T-helper 17 cell (primary cell): ENCODE data around the gene KLC3. TPM values are rescaled to one million over a fixed set of nuclear protein-coding genes. Genes with fewer than 3 reads are reported as not detected.
"Not testable (repeated sequence)": the region's sequence is repeated elsewhere in the genome, so short reads cannot be mapped to it uniquely, and the experiment has no call there.

Experiments
- ATAC-seq: fragments of 150-1000 bp; cut with Tn5 transposase; 2 replicates; pipeline ENCODE4 v1.10.0; 2021; ENCODE audit warnings: mild to moderate bottlenecking, moderate library complexity
- DNase-seq, 3 donors: peaks; one replicate each; pipeline versions ENCODE4 v3.0.0 to v3.0.0-alpha.2; 2020 to 2021
- H3K9me3 ChIP-seq: one replicate; pipeline ENCODE4 v1.7.0; 2013; ENCODE audit warnings: low read length, mild to moderate bottlenecking; ENCODE audit not compliant: control insufficient read depth, poor library complexity, severe bottlenecking
- H3K27ac Mint-ChIP-seq: one replicate; pipeline ENCODE4 v1.8.0; 2022; ENCODE audit warnings: mild to moderate bottlenecking, moderate library complexity, mixed read lengths
- H3K27me3 Mint-ChIP-seq: one replicate; pipeline ENCODE4 v1.8.0; 2022; ENCODE audit warnings: mixed read lengths
- H3K36me3 Mint-ChIP-seq: one replicate; pipeline ENCODE4 v1.8.0; 2022; ENCODE audit warnings: low read depth, mixed read lengths
- H3K4me1 Mint-ChIP-seq: one replicate; pipeline ENCODE4 v1.8.0; 2022; ENCODE audit warnings: mild to moderate bottlenecking, mixed read lengths
- H3K4me3 Mint-ChIP-seq: one replicate; pipeline ENCODE4 v1.8.0; 2022; ENCODE audit warnings: mild to moderate bottlenecking, moderate library complexity, mixed read lengths
- total RNA-seq, 4 donors: library from RNA in 2 of 4; stranded (reverse) in 2 of 4; gene quantifications; one replicate each; pipeline ENCODE4 v1.2.3 and lab custom pipeline; 2022 to 2026

The KLC3 gene
- total RNA-seq, 2 donors from 2014 or later: not detected

- Mint-ChIP-seq H3K27me3 (no peaks in the 10 kb centered on the region), H3K27ac (no peak overlapping the region), H3K4me3 (no peak overlapping the region), H3K36me3 (no peaks in the 10 kb centered on the region), H3K4me1 (peaks cover 6% of the 10 kb centered on the region)
- DNase-seq: no peak
- ATAC-seq: no peak
- no peaks in the 10 kb centered on the region for H3K9me3 ChIP-seq
These were observed 35.1 kb upstream of the KLC3 start for GRCh38 chr19:45305421-45305820.

- H3K4me1 Mint-ChIP-seq: peaks cover 6% of the 10 kb centered on the region
- DNase-seq (no peak), ATAC-seq (no peak)
- no peaks in the 10 kb centered on the region for H3K36me3 Mint-ChIP-seq
- no peaks in the 10 kb centered on the region for H3K27me3 Mint-ChIP-seq
- H3K27ac Mint-ChIP-seq: no peak overlapping the region
- no peaks in the 10 kb centered on the region for H3K9me3 ChIP-seq
- H3K4me3 Mint-ChIP-seq: no peak overlapping the region
These were observed 34.5 kb upstream of the KLC3 start for GRCh38 chr19:45306040-45306439.

DNA sequence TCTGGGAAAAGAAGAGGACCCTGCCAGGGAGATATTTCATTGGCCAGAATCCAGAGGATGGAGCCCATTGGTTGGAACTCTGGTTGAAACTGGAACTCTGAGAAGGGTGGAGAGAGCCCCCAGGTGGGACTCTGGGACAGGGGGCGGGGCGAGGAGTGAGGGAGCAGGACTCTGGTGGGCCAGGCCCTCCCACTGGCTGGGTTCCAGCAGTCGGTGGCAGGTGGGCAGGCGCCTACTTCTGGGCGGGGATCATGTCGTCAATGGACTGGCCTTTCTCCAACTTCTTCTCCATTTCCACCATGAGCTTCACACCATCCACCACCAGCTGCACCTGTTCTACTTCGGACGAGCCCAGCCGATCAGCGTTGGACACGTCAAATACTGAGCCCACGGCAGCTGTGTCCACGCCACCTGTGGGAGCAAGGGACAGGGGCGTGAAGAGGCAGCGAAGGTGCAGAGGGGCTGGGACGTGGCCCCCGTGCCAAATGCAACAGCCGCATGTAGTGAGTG, 34.0 kb upstream of the KLC3 start:
- H3K4me1 Mint-ChIP-seq: peaks cover 6% of the 10 kb centered on the region
- no peak overlapping the region for H3K4me3 Mint-ChIP-seq
- no peaks in the 10 kb centered on the region for H3K36me3 Mint-ChIP-seq
- no peak overlapping the region for H3K27ac Mint-ChIP-seq
- ATAC-seq (no peak), DNase-seq (no peak)
- H3K9me3 ChIP-seq: no peaks in the 10 kb centered on the region
- peaks cover 4% of the 10 kb centered on the region for H3K27me3 Mint-ChIP-seq

DNA sequence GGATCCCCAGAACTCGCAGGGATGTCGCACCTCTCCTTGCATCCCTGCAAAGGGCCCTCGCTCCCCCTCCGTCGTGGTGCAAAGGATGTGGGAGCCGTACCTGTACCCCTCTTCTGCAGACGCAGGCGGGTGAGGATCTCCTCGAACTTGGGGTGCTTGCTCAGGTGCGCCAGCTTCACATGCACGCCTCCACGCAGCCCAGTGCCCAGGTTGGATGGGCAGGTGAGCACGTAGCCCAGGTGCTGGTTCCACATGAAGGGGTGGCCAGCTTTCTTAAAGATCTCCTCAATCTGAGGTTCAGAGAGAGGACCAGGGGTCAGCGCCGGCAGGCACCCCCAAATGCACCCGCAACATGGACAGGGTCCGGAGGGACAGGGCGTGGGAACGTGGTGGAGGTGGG, 33.2 kb upstream of the KLC3 start:
- Mint-ChIP-seq H3K27me3 (peaks cover 9% of the 10 kb centered on the region), H3K4me1 (peaks cover 6% of the 10 kb centered on the region), H3K4me3 (no peak overlapping the region), H3K36me3 (no peaks in the 10 kb centered on the region), H3K27ac (no peak overlapping the region)
- no peaks in the 10 kb centered on the region for H3K9me3 ChIP-seq
- DNase-seq: no peak
- no peak for ATAC-seq

DNA sequence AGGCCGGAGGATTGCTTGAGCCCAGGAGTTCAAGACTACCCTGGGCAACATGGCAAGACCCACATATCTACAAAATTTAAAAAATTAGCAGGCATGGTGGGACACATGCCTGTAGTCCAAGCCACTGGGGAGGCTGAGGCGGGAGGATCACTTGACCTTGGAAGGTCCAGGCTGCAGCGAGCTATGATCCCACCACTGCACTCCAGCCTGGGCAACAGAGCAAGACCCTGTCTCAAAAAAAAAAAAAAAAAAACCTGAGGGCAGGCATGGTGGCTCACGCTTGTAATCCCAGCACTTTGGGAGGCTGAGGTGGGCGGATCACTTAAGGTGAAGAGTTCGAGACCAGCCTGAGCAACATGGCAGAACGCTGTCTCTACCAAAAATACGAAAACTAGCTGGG, 31.2 kb upstream of the KLC3 start:
- H3K36me3 Mint-ChIP-seq, DNase-seq, ATAC-seq, H3K4me3 Mint-ChIP-seq, H3K27ac Mint-ChIP-seq, H3K9me3 ChIP-seq, H3K4me1 Mint-ChIP-seq: not testable (repeated sequence)
- H3K27me3 Mint-ChIP-seq: peaks cover 17% of the 10 kb centered on the region

GRCh38 chr19:45311621-45312020, 28.9 kb upstream of the KLC3 start:
- H3K4me1 Mint-ChIP-seq: peaks cover 2% of the 10 kb centered on the region
- no peak for ATAC-seq
- no peak overlapping the region for H3K27ac Mint-ChIP-seq
- peaks cover 2% of the 10 kb centered on the region for H3K36me3 Mint-ChIP-seq
- H3K9me3 ChIP-seq: no peaks in the 10 kb centered on the region
- H3K4me3 Mint-ChIP-seq: no peak overlapping the region
- no peak for DNase-seq
- H3K27me3 Mint-ChIP-seq: peaks cover 32% of the 10 kb centered on the region

DNA sequence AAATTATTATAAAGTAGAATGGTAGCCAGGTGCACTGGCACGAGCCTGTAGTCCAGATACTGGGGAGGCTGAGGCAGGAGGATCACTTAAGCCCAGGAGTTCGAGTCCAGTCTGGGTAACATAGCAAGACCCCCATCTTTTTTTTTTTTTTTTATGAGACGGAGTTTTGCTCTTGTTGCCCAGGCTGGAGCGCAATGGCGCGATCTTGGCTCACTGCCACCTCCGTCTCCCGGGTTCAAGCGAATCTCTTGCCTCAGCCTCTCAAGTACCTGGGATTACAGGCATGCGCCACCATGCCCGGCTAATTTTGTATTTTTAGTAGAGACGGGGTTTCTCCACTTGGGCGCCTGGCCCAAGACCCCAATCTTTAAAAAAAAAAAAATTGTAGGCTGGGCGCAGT, 28.3 kb upstream of the KLC3 start:
- not testable (repeated sequence) for H3K9me3 ChIP-seq, H3K4me3 Mint-ChIP-seq, H3K36me3 Mint-ChIP-seq, DNase-seq, H3K4me1 Mint-ChIP-seq, H3K27ac Mint-ChIP-seq, ATAC-seq
- H3K27me3 Mint-ChIP-seq: peaks cover 38% of the 10 kb centered on the region

GRCh38 chr19:45314708-45315245, 25.8 kb upstream of the KLC3 start:
- peaks cover 7% of the 10 kb centered on the region for H3K36me3 Mint-ChIP-seq
- H3K4me1 Mint-ChIP-seq: peaks cover 4% of the 10 kb centered on the region
- no peaks in the 10 kb centered on the region for H3K9me3 ChIP-seq
- H3K27ac Mint-ChIP-seq: no peak overlapping the region
- H3K27me3 Mint-ChIP-seq: peaks cover 55% of the 10 kb centered on the region
- H3K4me3 Mint-ChIP-seq: no peak overlapping the region
- no peak for DNase-seq
- no peak for ATAC-seq

GRCh38 chr19:45315304-45315703, 25.2 kb upstream of the KLC3 start:
- no peak for ATAC-seq
- Mint-ChIP-seq H3K4me1 (peaks cover 4% of the 10 kb centered on the region), H3K27me3 (peaks cover 55% of the 10 kb centered on the region), H3K4me3 (no peak overlapping the region), H3K36me3 (peaks cover 7% of the 10 kb centered on the region), H3K27ac (no peak overlapping the region)
- H3K9me3 ChIP-seq: no peaks in the 10 kb centered on the region
- no peak for DNase-seq

DNA sequence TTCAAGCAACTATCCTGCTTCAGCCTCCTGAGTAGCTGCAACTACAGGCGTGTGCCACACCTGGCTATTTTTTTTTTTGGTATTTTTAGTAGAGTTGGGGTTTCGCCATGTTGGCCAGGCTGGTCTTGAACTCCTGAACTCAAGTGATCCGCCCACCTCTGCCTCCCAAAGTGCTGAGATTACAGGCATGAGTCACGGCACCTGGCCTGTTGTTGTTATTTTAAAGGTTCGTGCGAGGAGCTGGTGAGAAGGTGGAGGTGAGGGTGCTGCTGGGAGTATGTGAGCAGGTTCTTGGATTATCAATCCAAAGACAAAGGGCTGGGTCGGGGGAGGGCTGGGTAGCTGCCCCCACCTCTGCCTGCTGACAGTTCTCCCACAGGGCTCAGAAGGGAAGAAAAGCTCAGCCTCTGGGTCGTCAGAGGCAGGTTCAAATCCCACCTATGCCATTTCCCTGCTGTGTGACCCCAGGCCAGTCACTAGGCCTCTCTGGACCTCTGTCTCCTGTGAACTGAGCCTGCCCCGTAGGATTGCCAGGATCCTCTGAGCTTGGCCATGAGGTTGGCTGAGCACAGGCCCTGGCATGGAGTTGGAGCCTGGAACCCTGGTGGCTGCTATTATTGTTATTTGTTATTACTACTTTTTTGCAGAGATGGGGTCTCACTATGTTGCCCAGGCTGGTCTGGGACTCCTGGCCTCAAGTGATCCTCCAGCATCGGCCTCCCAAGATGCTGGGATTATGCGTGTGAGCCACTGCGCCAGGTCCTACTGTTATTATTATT, 19.4 kb upstream of the KLC3 start:
- ATAC-seq (no peak), DNase-seq (no peak)
- H3K9me3 ChIP-seq: no peaks in the 10 kb centered on the region
- Mint-ChIP-seq H3K4me3 (no peak overlapping the region), H3K27ac (no peak overlapping the region), H3K4me1 (peaks cover 6% of the 10 kb centered on the region), H3K27me3 (peaks cover 51% of the 10 kb centered on the region), H3K36me3 (peaks cover 13% of the 10 kb centered on the region)

- Mint-ChIP-seq H3K4me1 (peaks cover 8% of the 10 kb centered on the region), H3K27ac (no peak overlapping the region), H3K27me3 (peaks cover 44% of the 10 kb centered on the region), H3K36me3 (peaks cover 10% of the 10 kb centered on the region), H3K4me3 (no peak overlapping the region)
- H3K9me3 ChIP-seq: no peaks in the 10 kb centered on the region
- ATAC-seq (no peak), DNase-seq (no peak)
These were observed 18.7 kb upstream of the KLC3 start for GRCh38 chr19:45321848-45322247.

- no peaks in the 10 kb centered on the region for H3K9me3 ChIP-seq
- H3K27ac Mint-ChIP-seq: no peak overlapping the region
- ATAC-seq (no peak), DNase-seq (no peak)
- H3K27me3 Mint-ChIP-seq: peaks cover 40% of the 10 kb centered on the region
- H3K4me1 Mint-ChIP-seq: peaks cover 6% of the 10 kb centered on the region
- H3K4me3 Mint-ChIP-seq: no peak overlapping the region
- peaks cover 8% of the 10 kb centered on the region for H3K36me3 Mint-ChIP-seq
These were observed 18.2 kb upstream of the KLC3 start for GRCh38 chr19:45322311-45322710.

DNA sequence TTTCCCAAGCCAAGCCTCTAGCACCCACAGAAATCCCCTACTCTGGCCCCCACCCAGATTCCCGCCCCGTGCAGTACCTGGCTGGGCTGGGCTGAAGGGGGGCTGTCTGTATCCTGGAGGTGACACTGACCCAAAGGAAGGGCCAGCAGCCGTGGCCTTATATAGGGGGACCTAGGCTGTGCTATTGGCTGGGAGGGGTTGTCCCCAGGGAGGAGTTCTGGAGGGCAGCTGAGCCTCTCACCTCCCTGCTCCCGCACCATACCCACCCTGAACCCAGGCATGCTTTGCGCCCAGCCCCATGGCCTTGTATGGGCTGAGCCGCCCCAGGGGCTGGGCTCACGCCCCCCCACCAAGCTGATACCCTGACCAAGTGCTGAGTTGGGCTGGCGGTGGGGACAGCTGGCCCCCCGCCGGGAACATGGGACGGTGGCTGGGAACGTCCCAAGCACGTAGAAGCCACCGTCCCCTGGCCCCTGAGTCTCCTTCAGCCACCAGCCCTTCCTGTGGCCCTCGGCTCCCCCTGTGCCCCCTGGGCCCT, 17.7 kb upstream of the KLC3 start, which contains the start of gene CKM:
TSS of gene CKM (minus strand) at position 132 of the 538 bp plus-strand sequence. CDS start 3,162 bp downstream, outside the sequence.
- peaks cover 35% of the 10 kb centered on the region for H3K27me3 Mint-ChIP-seq
- H3K36me3 Mint-ChIP-seq: peaks cover 6% of the 10 kb centered on the region
- no peak for ATAC-seq
- no peak for DNase-seq
- no peak within 1 kb of the TSS for H3K27ac Mint-ChIP-seq
- H3K4me1 Mint-ChIP-seq: peaks cover 6% of the 10 kb centered on the region
- H3K9me3 ChIP-seq: no peaks in the 10 kb centered on the region
- H3K4me3 Mint-ChIP-seq: no peak within 1 kb of the TSS
